ENCODE measurements around the gene FAM168A.
"Not testable (repeated sequence)": the region's sequence is repeated elsewhere in the genome, so short reads cannot be mapped to it uniquely, and the experiment has no call there.

The FAM168A gene

GRCh38 chr11:73519266-73519665 lies 78.6 kb downstream of the FAM168A start:
- DNase-seq (ENCODE audit: low read depth): no peak

DNA sequence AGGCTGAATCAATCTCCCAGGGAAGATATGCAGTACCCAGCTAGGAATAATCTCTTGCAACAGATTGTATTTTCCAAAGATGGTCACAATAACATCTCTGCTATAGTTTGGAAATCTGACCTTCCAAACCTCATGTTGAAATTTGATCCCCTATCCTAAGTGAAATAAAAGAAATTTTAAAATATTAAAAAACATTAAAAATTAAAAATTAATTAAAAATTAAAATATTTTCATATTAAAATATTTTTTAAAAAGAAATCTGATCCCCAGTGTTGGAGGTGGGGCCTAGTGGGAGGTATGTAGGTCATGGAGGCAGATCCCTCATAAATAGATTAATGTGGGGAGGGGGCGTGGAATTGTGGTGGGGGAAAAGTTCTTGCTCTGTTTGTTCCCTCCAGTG lies 79.7 kb downstream of the FAM168A start:
- no peak for DNase-seq (ENCODE audit: low read depth)

GRCh38 chr11:73516080-73516479 lies 81.8 kb downstream of the FAM168A start:
- DNase-seq (ENCODE audit: low read depth): no peak

DNA sequence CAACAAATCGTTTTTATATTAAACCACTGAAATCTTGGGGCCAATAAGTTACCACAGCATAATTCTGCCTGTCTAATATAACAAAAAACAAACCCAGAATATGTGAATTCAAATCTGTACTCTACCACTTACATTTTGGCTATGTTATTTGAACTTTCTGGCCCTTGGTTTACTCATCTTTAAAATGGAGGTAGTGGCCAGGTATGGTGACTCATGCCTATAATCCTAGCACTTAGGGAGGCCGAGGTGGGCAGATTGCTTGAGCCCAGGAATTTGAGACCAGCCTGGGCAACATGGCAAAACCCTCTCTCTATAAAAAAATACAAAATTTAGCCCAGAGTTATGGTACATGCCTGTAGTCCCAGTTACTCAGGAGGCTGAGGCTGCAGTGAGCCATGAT lies 84.2 kb downstream of the FAM168A start:
- DNase-seq (ENCODE audit: low read depth): no peak

- no peak for DNase-seq (ENCODE audit: low read depth)
Observed at GRCh38 chr11:73510877-73511276, 87.0 kb downstream of the FAM168A start.

GRCh38 chr11:73510106-73510505 lies 87.8 kb downstream of the FAM168A start:
- DNase-seq (ENCODE audit: low read depth): no peak

DNA sequence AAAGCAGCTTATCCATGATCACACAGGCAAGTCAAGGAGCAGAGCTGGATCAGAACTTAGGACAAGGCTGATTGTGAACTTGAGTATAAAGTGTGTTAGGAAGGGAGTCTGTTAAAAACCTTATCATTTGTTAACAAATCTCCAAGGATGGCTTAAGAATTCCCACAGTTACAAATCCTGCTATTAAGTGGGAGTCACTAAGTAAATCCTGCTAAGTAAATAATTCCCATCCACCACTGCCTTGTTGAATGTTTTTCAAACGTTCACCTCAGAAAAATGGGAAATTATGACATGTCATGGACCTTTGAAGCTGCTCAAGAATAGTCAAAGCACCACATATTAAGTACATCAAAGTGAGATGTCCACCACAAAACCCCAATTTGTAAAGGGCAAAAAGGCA lies 88.7 kb downstream of the FAM168A start:
- no peak for DNase-seq (ENCODE audit: low read depth)

DNA sequence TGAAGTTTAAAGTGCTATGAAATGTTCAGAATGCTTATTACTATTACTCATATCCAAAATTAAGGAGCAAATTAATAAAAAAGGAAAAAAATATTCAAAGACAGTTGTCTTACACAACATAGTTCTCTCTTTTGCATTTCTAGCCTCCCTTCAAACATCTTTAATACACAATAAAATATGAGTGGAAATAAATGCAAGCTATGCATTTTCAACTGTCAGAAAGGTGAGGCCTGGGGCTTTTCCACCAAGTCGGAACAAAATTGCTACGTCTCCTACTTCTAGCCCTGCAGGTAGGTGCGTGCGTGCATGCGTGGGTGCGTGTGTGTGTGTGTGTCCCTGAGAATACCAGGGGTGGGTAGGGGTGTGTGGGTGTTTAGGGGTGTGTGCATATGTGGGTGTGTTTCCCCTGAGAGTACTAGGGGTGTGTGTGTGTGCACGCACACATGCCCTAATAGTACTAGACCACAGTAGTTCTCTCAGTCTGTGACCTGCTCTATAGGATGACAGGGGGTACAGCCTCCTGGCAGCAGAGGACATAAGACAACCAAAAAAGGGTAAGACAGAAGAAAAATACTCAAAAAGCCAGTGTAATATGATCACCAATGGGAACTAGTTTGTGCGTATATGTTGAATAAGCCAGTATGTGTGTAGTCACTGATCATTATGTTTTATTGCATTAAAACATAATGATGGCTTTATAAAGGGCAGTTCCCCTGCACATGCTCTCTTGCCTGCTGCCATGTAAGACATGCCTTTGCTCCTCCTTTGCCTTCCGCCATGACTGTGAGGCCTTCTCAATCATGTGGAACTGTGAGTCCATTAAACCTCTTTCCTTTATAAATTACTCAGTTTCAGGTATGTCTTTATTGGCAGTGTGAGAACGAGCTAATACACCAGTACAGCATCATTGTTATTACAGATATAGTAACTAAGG lies 89.4 kb downstream of the FAM168A start:
- DNase-seq (ENCODE audit: low read depth): no peak

GRCh38 chr11:73507086-73507485 lies 90.8 kb downstream of the FAM168A start:
- no peak for DNase-seq (ENCODE audit: low read depth)

GRCh38 chr11:73506038-73506437 lies 91.9 kb downstream of the FAM168A start:
- DNase-seq (ENCODE audit: low read depth): no peak

DNA sequence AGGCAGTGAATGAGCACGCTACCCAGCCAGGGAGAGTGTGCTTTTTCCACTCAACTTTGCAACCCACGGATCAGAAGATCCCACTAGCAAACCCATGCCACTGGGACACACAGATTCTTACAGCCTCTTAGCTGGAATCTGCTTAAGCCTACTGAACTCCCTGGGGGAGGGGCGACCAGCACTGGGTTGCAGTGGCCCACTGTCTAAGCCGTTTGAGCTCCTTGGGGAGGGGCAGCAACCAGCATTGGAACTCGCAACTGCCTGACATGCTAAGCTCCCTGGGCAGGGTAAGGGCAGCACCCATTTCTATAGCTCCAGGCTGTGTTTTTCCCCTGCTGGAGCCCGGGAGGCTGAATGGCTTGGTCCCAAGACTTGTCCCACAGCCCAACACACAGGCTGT lies 99.6 kb downstream of the FAM168A start:
- DNase-seq (ENCODE audit: low read depth): no peak

GRCh38 chr11:73496134-73496533 lies 101.8 kb downstream of the FAM168A start:
- DNase-seq (ENCODE audit: low read depth): no peak

GRCh38 chr11:73495731-73496130 lies 102.2 kb downstream of the FAM168A start:
- no peak for DNase-seq (ENCODE audit: low read depth)

DNA sequence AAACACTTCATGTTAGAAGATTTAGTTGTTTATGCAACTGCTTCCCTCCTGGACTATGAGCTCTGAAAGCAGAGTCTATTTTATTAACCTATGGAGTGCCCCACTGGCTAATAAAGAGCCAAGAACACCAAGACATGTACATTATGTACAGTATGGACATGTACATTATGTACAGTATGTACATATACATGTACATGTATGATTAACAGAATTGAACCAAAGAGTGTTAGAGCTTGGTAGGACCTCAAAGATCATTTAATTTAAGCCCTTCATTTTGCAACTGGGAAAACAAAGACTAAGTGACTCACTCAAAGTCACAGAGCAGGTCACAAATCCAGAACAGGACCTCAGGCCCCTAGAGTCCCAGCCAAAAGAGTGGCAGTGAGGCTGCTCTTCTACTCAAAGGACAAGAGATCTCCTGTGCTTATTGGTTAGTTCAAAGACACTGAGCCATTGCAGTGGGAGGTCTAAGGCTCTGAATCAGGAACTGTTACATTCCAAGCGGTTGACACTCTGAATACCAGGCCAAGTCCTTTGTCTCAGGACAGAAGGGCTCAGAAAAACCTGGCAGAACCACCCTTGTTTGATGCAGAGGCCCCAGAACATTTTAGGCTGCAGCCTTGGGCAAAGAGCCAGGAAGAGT lies 103.8 kb downstream of the FAM168A start:
- DNase-seq (ENCODE audit: low read depth): no peak

GRCh38 chr11:73481626-73482025 lies 116.3 kb downstream of the FAM168A start:
- DNase-seq (ENCODE audit: low read depth): no peak

DNA sequence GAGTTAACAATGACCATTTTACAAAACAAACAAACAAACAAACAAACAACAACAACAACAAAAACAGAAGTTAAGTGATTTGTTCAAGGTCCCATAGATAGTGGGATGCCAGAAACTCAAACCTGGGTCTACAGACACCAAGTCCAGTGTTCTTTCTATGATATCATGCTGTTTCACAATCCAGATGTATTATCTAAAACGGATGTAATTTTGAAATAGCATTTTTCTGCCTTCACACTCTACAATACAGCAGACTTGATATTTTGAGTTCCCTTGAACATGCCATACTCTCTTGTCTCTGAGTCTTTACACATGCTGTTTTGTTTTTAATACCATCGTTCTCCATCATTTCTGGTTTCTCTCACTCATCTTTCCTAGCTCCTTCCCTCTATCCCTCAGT lies 117.2 kb downstream of the FAM168A start:
- no peak for DNase-seq (ENCODE audit: low read depth)

DNA sequence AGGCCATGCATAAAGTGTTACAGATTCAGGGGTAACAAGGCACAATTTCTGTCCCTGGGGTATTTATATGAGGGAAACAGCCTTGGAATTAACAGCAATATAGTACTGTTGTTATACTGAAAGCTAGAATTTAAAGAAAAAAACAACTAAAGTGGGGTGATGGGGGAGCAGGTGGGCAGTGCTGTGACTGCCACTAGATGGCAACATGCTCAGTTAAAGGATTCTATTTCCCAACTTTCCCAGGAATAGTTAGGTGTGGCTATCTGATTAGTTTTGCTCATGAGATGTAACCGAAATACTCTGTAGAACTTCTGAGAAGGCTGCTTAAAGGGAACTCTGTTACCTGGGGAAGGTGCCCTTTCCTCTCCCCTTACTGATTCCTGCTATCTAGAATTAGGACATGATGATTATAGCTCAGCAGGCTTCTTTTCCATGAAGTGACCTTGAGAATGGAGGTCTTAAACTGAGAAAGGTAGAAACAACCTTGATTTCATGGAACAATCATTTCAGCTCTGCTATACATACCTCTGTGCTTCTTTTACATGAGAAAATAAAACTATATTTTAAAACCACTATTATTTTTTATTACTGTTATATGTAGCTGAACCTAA lies 119.1 kb downstream of the FAM168A start:
- DNase-seq (ENCODE audit: low read depth): no peak

GRCh38 chr11:73477518-73477917 lies 120.4 kb downstream of the FAM168A start:
- DNase-seq (ENCODE audit: low read depth): no peak

DNA sequence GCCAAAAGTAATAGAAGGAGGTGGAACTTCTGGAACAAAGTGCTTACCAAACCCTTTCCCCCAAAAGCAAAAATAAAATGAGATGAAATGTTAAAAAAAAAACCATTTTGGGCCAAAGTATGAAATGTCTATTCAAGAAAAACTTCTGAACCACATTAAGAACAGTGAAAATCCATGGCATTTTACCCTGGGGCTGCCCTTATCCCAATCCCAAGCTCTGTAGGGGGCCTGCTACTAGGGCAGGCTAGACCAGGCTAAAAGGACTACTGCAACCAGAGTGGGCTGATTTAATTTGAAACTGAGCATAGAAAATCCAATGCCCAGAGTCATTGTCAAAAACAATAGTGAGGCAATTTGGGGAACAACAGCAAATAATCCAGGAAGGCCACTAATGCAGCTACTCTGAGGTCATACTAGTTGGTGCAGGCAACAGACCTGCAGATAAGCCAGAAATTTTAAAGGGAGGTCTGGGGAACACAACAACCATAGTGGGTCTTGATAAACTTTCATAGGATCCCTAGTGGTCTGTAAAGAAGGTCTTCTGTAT lies 122.3 kb downstream of the FAM168A start:
- no peak for DNase-seq (ENCODE audit: low read depth)

DNA sequence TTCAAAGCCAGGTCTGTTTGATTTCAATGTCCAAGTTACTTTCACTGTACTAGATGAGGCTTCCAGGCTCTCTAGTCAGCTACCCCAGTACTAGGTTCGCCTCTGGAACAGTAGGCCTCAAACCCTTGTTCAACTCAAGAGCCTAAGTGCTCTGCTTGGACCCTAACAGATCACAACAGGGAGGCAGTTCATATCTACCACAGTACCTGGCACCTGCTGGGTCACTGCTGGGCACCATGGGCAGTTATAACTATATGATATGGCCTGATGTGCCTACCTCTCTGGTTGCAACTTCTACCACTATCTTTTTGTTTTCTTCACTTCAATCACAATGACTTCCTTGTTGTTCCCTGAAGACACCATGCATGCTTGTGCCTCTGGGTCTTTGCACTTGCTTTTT lies 124.7 kb downstream of the FAM168A start:
- no peak for DNase-seq (ENCODE audit: low read depth)

GRCh38 chr11:73470036-73470612 lies 127.8 kb downstream of the FAM168A start:
- not testable (repeated sequence) for DNase-seq (ENCODE audit: low read depth)

- no peak for DNase-seq (ENCODE audit: low read depth)
Observed at GRCh38 chr11:73469401-73469800, 128.5 kb downstream of the FAM168A start.
